NCI-H2171 (cell line): Measurements from ENCODE around the gene AP1S3.

Source experiments
- DNase-seq: peaks from one replicate; lab custom pipeline; 2025; lab: John Stamatoyannopoulos, UW

AP1S3 gene

GRCh38 chr2:223723954-223724411 lies 113.4 kb downstream of the AP1S3 start:
- DNase-seq, result peak; percentile 57

GRCh38 chr2:223722226-223722625 lies 115.2 kb downstream of the AP1S3 start:
- DNase-seq, result no peak

DNA sequence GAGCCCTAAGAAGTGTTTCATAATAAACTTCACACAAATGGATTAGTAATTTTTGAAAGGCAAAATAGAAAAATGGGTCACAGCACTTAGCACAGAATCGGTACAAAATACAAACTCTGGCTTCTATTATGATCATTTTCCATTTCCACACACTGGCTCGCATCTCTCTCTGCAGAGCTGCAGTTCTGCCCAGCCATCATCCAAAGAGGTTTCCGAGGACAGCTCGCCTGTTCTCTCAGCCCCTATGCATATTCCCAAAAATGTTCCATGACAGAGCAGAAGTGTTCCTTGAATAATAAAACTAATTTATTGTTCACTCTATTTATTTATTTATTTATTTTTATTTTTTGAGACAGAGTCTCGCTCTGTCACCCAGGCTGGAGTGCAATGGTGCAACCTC lies 115.6 kb downstream of the AP1S3 start:
- no peak for DNase-seq

DNA sequence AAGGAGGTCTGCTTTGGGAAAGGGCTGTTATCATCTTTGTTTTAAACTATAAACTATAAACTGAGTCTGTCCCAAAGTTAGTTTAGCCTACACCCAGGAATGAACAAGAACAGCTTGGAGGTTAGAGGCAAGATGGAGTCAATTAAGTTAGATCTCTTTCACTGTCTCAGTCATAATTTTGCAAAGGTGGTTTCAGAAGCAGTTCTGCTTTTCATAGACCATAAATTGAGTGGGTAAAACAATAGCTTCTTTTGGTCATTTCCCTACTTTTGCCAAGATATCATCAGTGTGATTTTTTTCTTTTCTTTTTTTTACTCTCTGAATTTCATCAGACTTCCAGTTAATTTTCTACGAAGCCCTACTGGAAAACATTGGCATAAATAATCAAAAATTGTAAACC lies 117.0 kb downstream of the AP1S3 start:
- no peak for DNase-seq

- no peak for DNase-seq
Measured at GRCh38 chr2:223712642-223713041, 124.7 kb downstream of the AP1S3 start.

- no peak for DNase-seq
Measured at GRCh38 chr2:223711596-223712326, 125.6 kb downstream of the AP1S3 start.
